ENCODE results near the gene CAPN10. TPM values are rescaled to one million over a fixed set of nuclear protein-coding genes. Genes with fewer than 3 reads are reported as not detected.
A peak's percentile ranks its signal among the peaks of the same experiment; 100 is the strongest.

The CAPN10 gene
- polyA plus RNA-seq, 2 of the 4 experiments (the other 2 are of a cell fraction): 8.4 to 15.8 TPM

GRCh38 chr2:240557101-240557751, 29.3 kb upstream of the CAPN10 start:
- Histone ChIP-seq H3K4me3 (no peak overlapping the region), H3K4me2 (no peak overlapping the region), H3K4me1 (peaks cover 20% of the 10 kb centered on the region), H3K9me3 (no peaks in the 10 kb centered on the region), H3K27ac (no peak overlapping the region)
- WGBS (ENCODE audit: missing lambda C conversion rate): 82% methylated on average over 11 of the region's 51 CpGs
- CTCF ChIA-PET: interaction anchor here (1.0 to 2.0 kb wide), 2 partner anchors 9 to 23 kb away, joined by 4 to 9 read pairs; no protein-coding TSS in a partner anchor
- TF ChIP-seq JUN (IDR thresholded peaks at IDR 0.05) (no peak), ZFP36 (IDR thresholded peaks at IDR 0.05; ENCODE audit: borderline replicate concordance, partially characterized antibody) (no peak), EHF (CRISPR knock-in tag; IDR thresholded peaks at IDR 0.05) (no peak), SREBF2 (IDR thresholded peaks at IDR 0.05) (no peak)
- TF ChIP-seq, protein P1, sequence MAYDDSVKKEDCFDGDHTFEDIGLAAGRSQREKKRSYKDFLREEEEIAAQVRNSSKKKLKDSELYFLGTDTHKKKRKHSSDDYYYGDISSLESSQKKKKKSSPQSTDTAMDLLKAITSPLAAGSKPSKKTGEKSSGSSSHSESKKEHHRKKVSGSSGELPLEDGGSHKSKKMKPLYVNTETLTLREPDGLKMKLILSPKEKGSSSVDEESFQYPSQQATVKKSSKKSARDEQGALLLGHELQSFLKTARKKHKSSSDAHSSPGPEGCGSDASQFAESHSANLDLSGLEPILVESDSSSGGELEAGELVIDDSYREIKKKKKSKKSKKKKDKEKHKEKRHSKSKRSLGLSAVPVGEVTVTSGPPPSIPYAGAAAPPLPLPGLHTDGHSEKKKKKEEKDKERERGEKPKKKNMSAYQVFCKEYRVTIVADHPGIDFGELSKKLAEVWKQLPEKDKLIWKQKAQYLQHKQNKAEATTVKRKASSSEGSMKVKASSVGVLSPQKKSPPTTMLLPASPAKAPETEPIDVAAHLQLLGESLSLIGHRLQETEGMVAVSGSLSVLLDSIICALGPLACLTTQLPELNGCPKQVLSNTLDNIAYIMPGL (CRISPR knock-in tag; IDR thresholded peaks at IDR 0.05; ENCODE audit: borderline replicate concordance): no peak
- DNase-seq (ENCODE audit: low read depth in 1 of 2, low spot score in 1 of 2) (no peak), FAIRE-seq (no peak), ATAC-seq (no peak)
- POLR2A ChIA-PET: interaction anchor here (0.6 kb wide), 1 partner anchor 29 kb away, joined by 4 read pairs; the partner anchor contains the start of gene CAPN10

DNA sequence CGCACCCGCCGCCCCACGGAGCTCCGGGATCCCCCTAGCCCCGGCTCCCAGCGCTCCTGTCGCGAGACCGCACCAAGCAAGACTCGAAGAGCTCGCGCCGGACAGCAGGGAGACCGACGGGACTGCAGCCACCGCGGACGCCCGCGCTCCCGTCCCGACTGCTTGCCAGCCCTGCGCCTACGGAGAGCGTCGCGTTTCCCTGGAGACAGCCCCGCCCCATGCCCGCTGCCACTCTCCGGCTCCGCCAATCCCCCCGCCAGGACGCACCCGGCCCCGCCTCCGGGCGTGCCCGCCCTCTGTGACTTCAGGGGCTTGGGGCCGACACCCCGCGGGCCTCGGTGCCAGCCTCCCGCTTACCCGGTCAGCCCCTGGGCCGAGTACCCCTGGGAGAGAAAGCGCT, 28.7 kb upstream of the CAPN10 start, which contains the start of gene ANKMY1:
Gene ANKMY1 (minus strand): TSS at position 181 of the 400 bp plus-strand sequence. CDS start 653 bp downstream, outside the sequence.
- 93% methylated on average over 33 of the region's 47 CpGs for WGBS (ENCODE audit: missing lambda C conversion rate)
- no peak for ATAC-seq
- Histone ChIP-seq H3K9me3 (no peaks in the 10 kb centered on the region), H3K27ac (no peak within 1 kb of the TSS), H3K4me3 (no peak within 1 kb of the TSS), H3K4me1 (peaks cover 24% of the 10 kb centered on the region), H3K4me2 (peak within 1 kb of the TSS; percentile 83)
- TF ChIP-seq POLR2AphosphoS2 (conservative IDR thresholded peaks at IDR 0.05; ENCODE audit: low read length) (no peak), MAZ (IDR thresholded peaks at IDR 0.05; ENCODE audit: borderline replicate concordance, low read depth, low read length) (no peak), ZC3H11A (IDR thresholded peaks at IDR 0.05) (no peak), SMC3 (IDR thresholded peaks at IDR 0.05) (no peak), JUN (IDR thresholded peaks at IDR 0.05) (no peak), HDAC2 (IDR thresholded peaks at IDR 0.05) (no peak), RNF2 (IDR thresholded peaks at IDR 0.05; ENCODE audit: borderline replicate concordance, low read depth) (no peak), RARB (CRISPR knock-in tag; IDR thresholded peaks at IDR 0.05) (no peak), MAFK (IDR thresholded peaks at IDR 0.05; ENCODE audit: partially characterized antibody) (no peak)
- ChIA-PET POLR2A (no interaction called here), CTCF (interaction anchor here (2.0 kb wide), 1 partner anchor 8 kb away, joined by 9 read pairs; no protein-coding TSS in a partner anchor)
- DNase-seq (ENCODE audit: low read depth in 1 of 2, low spot score in 1 of 2): no peak
- FAIRE-seq: no peak

- Histone ChIP-seq H3K9me3 (no peaks in the 10 kb centered on the region), H3K4me3 (no peak overlapping the region), H3K27ac (no peak overlapping the region), H3K4me2 (peak overlapping the region; percentile 8; the same call in 2 of the 3 replicates), H3K4me1 (peaks cover 24% of the 10 kb centered on the region)
- ATAC-seq (no peak), FAIRE-seq (no peak), DNase-seq (ENCODE audit: low read depth in 1 of 2, low spot score in 1 of 2) (no peak)
- 94% methylated on average over 18 of the region's 18 CpGs for WGBS (ENCODE audit: missing lambda C conversion rate)
- no peak for TF ChIP-seq MYC (IDR thresholded peaks at IDR 0.05; ENCODE audit: borderline replicate concordance, low read length)
- no peak for TF ChIP-seq CTCF (IDR thresholded peaks at IDR 0.05)
- POLR2A ChIA-PET: no interaction called here
- CTCF ChIA-PET: interaction anchor here (2.0 kb wide), 1 partner anchor 8 kb away, joined by 9 read pairs; no protein-coding TSS in a partner anchor
These were observed 28.2 kb upstream of the CAPN10 start for GRCh38 chr2:240558236-240558761.
